Neuronal stem cell (in vitro differentiated cells): ENCODE measurements around the gene CHST10. TPM values are rescaled to one million over a fixed set of nuclear protein-coding genes. Genes with fewer than 3 reads are reported as not detected.
A peak's percentile ranks its signal among the peaks of the same experiment; 100 is the strongest.
"Not testable (repeated sequence)": the region's sequence is repeated elsewhere in the genome, so short reads cannot be mapped to it uniquely, and the experiment has no call there.

Experiments
- DNase-seq: peaks from one replicate; pipeline ENCODE4 v3.0.0-alpha.2; 2013; ENCODE audit warnings: low spot score
- H2AFZ ChIP-seq: one replicate; pipeline ENCODE4 v1.6.1; 2013; ENCODE audit warnings: mild to moderate bottlenecking, low read length, inconsistent platforms
- H2AK5ac ChIP-seq: 2 replicates; pipeline ENCODE4 v1.6.1; 2013; ENCODE audit warnings: low read depth, mild to moderate bottlenecking, inconsistent platforms, low read length, moderate library complexity, mixed read lengths
- H2BK120ac ChIP-seq: 2 replicates; pipeline ENCODE4 v1.6.1; 2013; ENCODE audit warnings: low read depth, mild to moderate bottlenecking, inconsistent platforms, low read length, moderate library complexity, mixed read lengths
- H2BK12ac ChIP-seq: one replicate; pipeline ENCODE4 v1.6.1; 2013; ENCODE audit warnings: low read length, inconsistent platforms
- H2BK15ac ChIP-seq: 2 replicates; pipeline ENCODE4 v1.6.1; 2013; ENCODE audit warnings: mild to moderate bottlenecking, low read length, inconsistent platforms, mixed read lengths
- H2BK5ac ChIP-seq: one replicate; pipeline ENCODE4 v1.6.1; 2013; ENCODE audit warnings: inconsistent platforms, mild to moderate bottlenecking, low read length, moderate library complexity
- H3K14ac ChIP-seq: one replicate; pipeline ENCODE4 v1.6.1; 2013; ENCODE audit warnings: low read length, inconsistent platforms
- H3K18ac ChIP-seq: 2 replicates; pipeline ENCODE4 v1.6.1; 2013; ENCODE audit warnings: low read length, inconsistent platforms
- H3K23ac ChIP-seq: 2 replicates; pipeline ENCODE4 v1.6.1; 2013; ENCODE audit warnings: low read depth, mild to moderate bottlenecking, mixed read lengths, low read length, inconsistent platforms; ENCODE audit not compliant: poor library complexity
- H3K27ac ChIP-seq: replicated peaks from 3 replicates; pipeline ENCODE4 v1.5.1; 2013; ENCODE audit warnings: low read length, inconsistent platforms
- H3K27me3 ChIP-seq, 3 experiments: 2 replicates each; pipeline ENCODE4 v1.6.1; 2013; ENCODE audit warnings: low read length in 3 of 3, mild to moderate bottlenecking in 2 of 3, inconsistent platforms in 1 of 3, low read depth in 1 of 3, mixed read lengths in 1 of 3, moderate library complexity in 1 of 3; ENCODE audit not compliant: control insufficient read depth in 3 of 3, insufficient read depth in 3 of 3
- H3K36me3 ChIP-seq, 2 donors: replicated peaks in 1 of 2; 2 replicates each; pipeline ENCODE4 v1.6.1; 2013; ENCODE audit warnings: low read length in 2 of 2; ENCODE audit not compliant: control insufficient read depth in 2 of 2, insufficient read depth in 2 of 2
- H3K4ac ChIP-seq: 2 replicates; pipeline ENCODE4 v1.6.1; 2013; ENCODE audit warnings: inconsistent platforms, mild to moderate bottlenecking, low read length, moderate library complexity
- H3K4me1 ChIP-seq, 2 donors: 1 replicate in 1 of 2; 2 replicates in 1 of 2; pipeline ENCODE4 v1.6.1; 2013; ENCODE audit warnings: low read length in 2 of 2, low read depth in 1 of 2; ENCODE audit not compliant: control insufficient read depth in 2 of 2, insufficient read depth in 1 of 2
- H3K4me2 ChIP-seq: one replicate; pipeline ENCODE4 v1.6.1; 2013; ENCODE audit warnings: mild to moderate bottlenecking, low read length, inconsistent platforms; ENCODE audit not compliant: insufficient read depth, poor library complexity, severe bottlenecking
- H3K4me3 ChIP-seq, 2 donors: 2 replicates each; pipeline ENCODE4 v1.5.1; 2013; ENCODE audit warnings: low read length in 2 of 2, mild to moderate bottlenecking in 2 of 2, inconsistent platforms in 1 of 2, moderate library complexity in 1 of 2
- H3K79me1 ChIP-seq: one replicate; pipeline ENCODE4 v1.6.1; 2013; ENCODE audit warnings: low read depth, mild to moderate bottlenecking, inconsistent platforms, low read length, moderate library complexity
- H3K9ac ChIP-seq: one replicate; pipeline ENCODE4 v1.6.1; 2013; ENCODE audit warnings: mild to moderate bottlenecking, low read depth, low read length, inconsistent platforms; ENCODE audit not compliant: poor library complexity
- H3K9me3 ChIP-seq, 2 donors: replicated peaks in 1 of 2; 2 replicates each; pipeline versions ENCODE3 to v1.6.1; 2013; ENCODE audit warnings: low read length in 2 of 2, mild to moderate bottlenecking in 2 of 2, inconsistent platforms in 1 of 2, low read depth in 1 of 2, mixed read lengths in 1 of 2, moderate library complexity in 1 of 2; ENCODE audit not compliant: control insufficient read depth in 2 of 2, insufficient read depth in 1 of 2
- H4K8ac ChIP-seq: one replicate; pipeline ENCODE4 v1.6.1; 2013; ENCODE audit warnings: low read depth, mild to moderate bottlenecking, inconsistent platforms, low read length, moderate library complexity
- H4K91ac ChIP-seq: one replicate; pipeline ENCODE4 v1.6.1; 2013; ENCODE audit warnings: low read length, low read depth, mild to moderate bottlenecking, inconsistent platforms; ENCODE audit not compliant: poor library complexity
- WGBS, 2 donors: extraction: QIAGEN DNeasy Blood & Tissue Kit; methylation state at CpG; one replicate each; pipeline ENCODE4 v1.1.7; 2013; ENCODE audit warnings: missing lambda C conversion rate in 2 of 2, mixed read lengths in 1 of 2; ENCODE audit not compliant: insufficient read length in 2 of 2, insufficient replicate concordance in 1 of 2; ENCODE audit errors: extremely low coverage in 2 of 2; 5-methylcytosine and 5-hydroxymethylcytosine counted together
- polyA plus RNA-seq, 2 experiments: library from polyadenylated mRNA; stranded (reverse); fragments of 200-250 nt; gene quantifications; one replicate each; pipeline ENCODE4 v1.2.3, GENCODE V29; 2013

CHST10 gene, protein sequence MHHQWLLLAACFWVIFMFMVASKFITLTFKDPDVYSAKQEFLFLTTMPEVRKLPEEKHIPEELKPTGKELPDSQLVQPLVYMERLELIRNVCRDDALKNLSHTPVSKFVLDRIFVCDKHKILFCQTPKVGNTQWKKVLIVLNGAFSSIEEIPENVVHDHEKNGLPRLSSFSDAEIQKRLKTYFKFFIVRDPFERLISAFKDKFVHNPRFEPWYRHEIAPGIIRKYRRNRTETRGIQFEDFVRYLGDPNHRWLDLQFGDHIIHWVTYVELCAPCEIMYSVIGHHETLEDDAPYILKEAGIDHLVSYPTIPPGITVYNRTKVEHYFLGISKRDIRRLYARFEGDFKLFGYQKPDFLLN
- polyA plus RNA-seq (2013, experiment 1 of 2): 17.5 TPM
- polyA plus RNA-seq (2013, experiment 2 of 2): 16.7 TPM

- H3K27ac ChIP-seq: peak within 1 kb of the TSS; percentile 63
- no peaks in the 10 kb centered on the region for H3K79me1 ChIP-seq
- peak within 1 kb of the TSS; percentile 96 for H3K18ac ChIP-seq
- H2BK120ac ChIP-seq: no peak within 1 kb of the TSS
- peak within 1 kb of the TSS; percentile 75 for H3K9ac ChIP-seq
- H3K9me3 ChIP-seq: no peaks in the 10 kb centered on the region
- H3K4me2 ChIP-seq: peak within 1 kb of the TSS; percentile 75
- peak within 1 kb of the TSS; percentile 81 to 85 for H3K4me3 ChIP-seq
- peak within 1 kb of the TSS; percentile 49 for H3K23ac ChIP-seq
- peaks cover 3 to 18% of the 10 kb centered on the region in 2 donors for H3K36me3 ChIP-seq
- H2BK5ac ChIP-seq: no peak within 1 kb of the TSS
- DNase-seq: peak; percentile 63
- H3K4me1 ChIP-seq: peaks cover 12 to 18% of the 10 kb centered on the region in 2 donors
- H2BK15ac ChIP-seq: peak within 1 kb of the TSS; percentile 9
- no peak within 1 kb of the TSS for H2BK12ac ChIP-seq
- no peak within 1 kb of the TSS for H4K91ac ChIP-seq
- peak within 1 kb of the TSS; percentile 59 for H3K14ac ChIP-seq
- H4K8ac ChIP-seq: no peak within 1 kb of the TSS
- H2AK5ac ChIP-seq: no peak within 1 kb of the TSS
- no CpG with 5 or more reads among the region's 88 CpGs for WGBS, 2 donors
- H3K27me3 ChIP-seq: peaks cover 0 to 5% (median 0%) of the 10 kb centered on the region in 3 experiments
- H2AFZ ChIP-seq: peak within 1 kb of the TSS; percentile 96
- H3K4ac ChIP-seq: no peak within 1 kb of the TSS
These were observed at the start of gene CHST10 for GRCh38 chr2:100416935-100417710. Gene CHST10, minus strand, starts transcription at chr2:100417668. Its CDS starts 10,993 bp downstream, at chr2:100406675.

GRCh38 chr2:100460904-100461530 is 43.5 kb upstream of the CHST10 start:
- no peak overlapping the region for H3K27ac ChIP-seq
- no CpG with 5 or more reads among the region's 1 CpG for WGBS, 2 donors

DNA sequence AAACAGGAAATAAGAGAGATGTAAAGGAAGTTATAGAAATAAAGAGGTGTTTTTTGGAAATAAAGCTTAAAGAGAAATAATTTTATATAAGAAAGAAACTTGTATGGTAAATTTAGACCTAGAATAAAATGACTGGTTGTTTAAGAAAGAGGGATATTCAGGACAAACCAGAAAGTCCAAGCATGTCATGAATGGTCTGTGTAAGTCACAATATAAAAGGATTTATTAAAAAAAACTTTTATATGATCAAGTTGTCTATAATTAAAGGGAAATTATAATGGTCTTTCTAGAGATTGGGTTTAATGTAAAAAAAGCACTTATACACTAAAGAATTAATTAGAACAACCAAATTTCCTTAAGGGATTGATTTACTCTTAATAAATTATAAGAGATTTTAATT is 38.9 kb upstream of the CHST10 start:
- H3K4me3 ChIP-seq, H2BK15ac ChIP-seq, H3K27me3 ChIP-seq, H3K4ac ChIP-seq, H3K9me3 ChIP-seq, H4K8ac ChIP-seq, H2AK5ac ChIP-seq, H3K18ac ChIP-seq, H3K4me1 ChIP-seq, H3K79me1 ChIP-seq, H3K4me2 ChIP-seq, H2BK12ac ChIP-seq, H3K23ac ChIP-seq, H3K27ac ChIP-seq, H4K91ac ChIP-seq, H2BK120ac ChIP-seq, H3K14ac ChIP-seq, H3K36me3 ChIP-seq, H2AFZ ChIP-seq, H3K9ac ChIP-seq, H2BK5ac ChIP-seq: not testable (repeated sequence)
- DNase-seq: peak; percentile 4

More at GRCh38 chr2:100460904-100461530, 43.5 kb upstream of the CHST10 start:
- no peak overlapping the region for H3K4me3 ChIP-seq
- H3K14ac ChIP-seq: no peak overlapping the region
- no peaks in the 10 kb centered on the region for H3K4me1 ChIP-seq
- no peak overlapping the region for H3K23ac ChIP-seq
- no peak overlapping the region for H4K8ac ChIP-seq
- no peaks in the 10 kb centered on the region for H3K27me3 ChIP-seq
- no peak overlapping the region for H3K4me2 ChIP-seq
- no peak overlapping the region for H2AFZ ChIP-seq
- H2BK15ac ChIP-seq: no peak overlapping the region
- H3K4ac ChIP-seq: no peak overlapping the region
- H3K36me3 ChIP-seq: no peaks in the 10 kb centered on the region
- peaks cover 4 to 7% of the 10 kb centered on the region in 2 donors for H3K9me3 ChIP-seq
- no peak overlapping the region for H4K91ac ChIP-seq
- no peak overlapping the region for H2BK5ac ChIP-seq
- no peak overlapping the region for H2BK120ac ChIP-seq
- no peaks in the 10 kb centered on the region for H3K79me1 ChIP-seq
- no peak overlapping the region for H3K9ac ChIP-seq
- H3K18ac ChIP-seq: no peak overlapping the region
- H2BK12ac ChIP-seq: no peak overlapping the region
- no peak overlapping the region for H2AK5ac ChIP-seq
- DNase-seq: no peak

GRCh38 chr2:100453853-100454252 is 36.4 kb upstream of the CHST10 start:
- no peak for DNase-seq
- H3K9me3 ChIP-seq: peaks cover 6 to 7% of the 10 kb centered on the region in 2 donors

More at GRCh38 chr2:100453853-100454252, 36.4 kb upstream of the CHST10 start:
- H4K91ac ChIP-seq: no peak overlapping the region
- H2BK15ac ChIP-seq: no peak overlapping the region
- H3K27ac ChIP-seq: no peak overlapping the region
- H3K4me2 ChIP-seq: no peak overlapping the region
- H3K4me3 ChIP-seq: no peak overlapping the region
- no peak overlapping the region for H2BK12ac ChIP-seq
- no peaks in the 10 kb centered on the region for H3K36me3 ChIP-seq
- no peak overlapping the region for H3K9ac ChIP-seq
- no peaks in the 10 kb centered on the region for H3K4me1 ChIP-seq
- H3K18ac ChIP-seq: no peak overlapping the region
- no peak overlapping the region for H2BK120ac ChIP-seq
- H4K8ac ChIP-seq: no peak overlapping the region
- no peak overlapping the region for H2AFZ ChIP-seq
- no peak overlapping the region for H3K14ac ChIP-seq
- no CpG with 5 or more reads among the region's 4 CpGs for WGBS, 2 donors
- H3K27me3 ChIP-seq: no peaks in the 10 kb centered on the region
- no peak overlapping the region for H3K4ac ChIP-seq
- no peak overlapping the region for H2AK5ac ChIP-seq
- H3K79me1 ChIP-seq: no peaks in the 10 kb centered on the region
- no peak overlapping the region for H2BK5ac ChIP-seq
- H3K23ac ChIP-seq: no peak overlapping the region
